ENCODE data around the gene FOXP1. TPM values are rescaled to one million over a fixed set of nuclear protein-coding genes. Genes with fewer than 3 reads are reported as not detected.

FOXP1 gene
- total RNA-seq, 1 experiment from 2014 or later = 24.7 TPM

GRCh38 chr3:71378509-71378908 is 205.0 kb downstream of the FOXP1 start:
- Histone ChIP-seq H3K4me3 (ENCODE audit: insufficient read depth, low read depth, low read length) (no peak overlapping the region), H3K36me3 (replicated peaks; ENCODE audit: control insufficient read depth, insufficient read depth, low read length) (no peaks in the 10 kb centered on the region), H3K27me3 (ENCODE audit: control insufficient read depth, insufficient read depth, low read length) (no peaks in the 10 kb centered on the region)
- DNase-seq = no peak

- DNase-seq = no peak
- H3K27me3 ChIP-seq (ENCODE audit: control insufficient read depth, insufficient read depth, low read length) = no peaks in the 10 kb centered on the region
- H3K36me3 ChIP-seq (replicated peaks; ENCODE audit: control insufficient read depth, insufficient read depth, low read length) = no peaks in the 10 kb centered on the region
- no peak overlapping the region for H3K4me3 ChIP-seq (ENCODE audit: insufficient read depth, low read depth, low read length)
These were observed 206.6 kb downstream of the FOXP1 start for GRCh38 chr3:71376911-71377310.

GRCh38 chr3:71376503-71376902 is 207.0 kb downstream of the FOXP1 start:
- H3K36me3 ChIP-seq (replicated peaks; ENCODE audit: control insufficient read depth, insufficient read depth, low read length) = no peaks in the 10 kb centered on the region
- no peaks in the 10 kb centered on the region for H3K27me3 ChIP-seq (ENCODE audit: control insufficient read depth, insufficient read depth, low read length)
- no peak overlapping the region for H3K4me3 ChIP-seq (ENCODE audit: insufficient read depth, low read depth, low read length)
- DNase-seq = no peak

- no peak for DNase-seq
- H3K4me3 ChIP-seq (ENCODE audit: insufficient read depth, low read depth, low read length) = no peak overlapping the region
- H3K27me3 ChIP-seq (ENCODE audit: control insufficient read depth, insufficient read depth, low read length) = no peaks in the 10 kb centered on the region
- no peaks in the 10 kb centered on the region for H3K36me3 ChIP-seq (replicated peaks; ENCODE audit: control insufficient read depth, insufficient read depth, low read length)
These were observed 208.9 kb downstream of the FOXP1 start for GRCh38 chr3:71374582-71374981.

- H3K4me3 ChIP-seq (ENCODE audit: insufficient read depth, low read depth, low read length) = no peak overlapping the region
- no peaks in the 10 kb centered on the region for H3K36me3 ChIP-seq (replicated peaks; ENCODE audit: control insufficient read depth, insufficient read depth, low read length)
- H3K27me3 ChIP-seq (ENCODE audit: control insufficient read depth, insufficient read depth, low read length) = no peaks in the 10 kb centered on the region
- DNase-seq = no peak
These were observed 210.5 kb downstream of the FOXP1 start for GRCh38 chr3:71372911-71373637.

- Histone ChIP-seq H3K4me3 (ENCODE audit: insufficient read depth, low read depth, low read length) (no peak overlapping the region), H3K27me3 (ENCODE audit: control insufficient read depth, insufficient read depth, low read length) (no peaks in the 10 kb centered on the region), H3K36me3 (replicated peaks; ENCODE audit: control insufficient read depth, insufficient read depth, low read length) (no peaks in the 10 kb centered on the region)
- DNase-seq = no peak
These were observed 211.2 kb downstream of the FOXP1 start for GRCh38 chr3:71372241-71372768.

GRCh38 chr3:71371282-71371681 is 212.2 kb downstream of the FOXP1 start:
- Histone ChIP-seq H3K36me3 (replicated peaks; ENCODE audit: control insufficient read depth, insufficient read depth, low read length) (no peaks in the 10 kb centered on the region), H3K4me3 (ENCODE audit: insufficient read depth, low read depth, low read length) (no peak overlapping the region), H3K27me3 (ENCODE audit: control insufficient read depth, insufficient read depth, low read length) (no peaks in the 10 kb centered on the region)
- DNase-seq = no peak

- no peak for DNase-seq
- Histone ChIP-seq H3K4me3 (ENCODE audit: insufficient read depth, low read depth, low read length) (no peak overlapping the region), H3K27me3 (ENCODE audit: control insufficient read depth, insufficient read depth, low read length) (no peaks in the 10 kb centered on the region), H3K36me3 (replicated peaks; ENCODE audit: control insufficient read depth, insufficient read depth, low read length) (no peaks in the 10 kb centered on the region)
These were observed 213.1 kb downstream of the FOXP1 start for GRCh38 chr3:71370467-71370866.

- DNase-seq = no peak
- Histone ChIP-seq H3K4me3 (ENCODE audit: insufficient read depth, low read depth, low read length) (no peak overlapping the region), H3K36me3 (replicated peaks; ENCODE audit: control insufficient read depth, insufficient read depth, low read length) (no peaks in the 10 kb centered on the region), H3K27me3 (ENCODE audit: control insufficient read depth, insufficient read depth, low read length) (no peaks in the 10 kb centered on the region)
These were observed 213.7 kb downstream of the FOXP1 start for GRCh38 chr3:71369701-71370391.

- no peaks in the 10 kb centered on the region for H3K27me3 ChIP-seq (ENCODE audit: control insufficient read depth, insufficient read depth, low read length)
- H3K36me3 ChIP-seq (replicated peaks; ENCODE audit: control insufficient read depth, insufficient read depth, low read length) = no peaks in the 10 kb centered on the region
- DNase-seq = no peak
These were observed 216.4 kb downstream of the FOXP1 start for GRCh38 chr3:71366988-71367604.

GRCh38 chr3:71361334-71361890 is 222.1 kb downstream of the FOXP1 start:
- DNase-seq = no peak
- H3K36me3 ChIP-seq (replicated peaks; ENCODE audit: control insufficient read depth, insufficient read depth, low read length) = no peaks in the 10 kb centered on the region
- no peak overlapping the region for H3K4me3 ChIP-seq (ENCODE audit: insufficient read depth, low read depth, low read length)
- H3K27me3 ChIP-seq (ENCODE audit: control insufficient read depth, insufficient read depth, low read length) = no peaks in the 10 kb centered on the region

More at GRCh38 chr3:71366988-71367604, 216.4 kb downstream of the FOXP1 start:
- H3K4me3 ChIP-seq (ENCODE audit: insufficient read depth, low read depth, low read length) = no peak overlapping the region

- H3K36me3 ChIP-seq (replicated peaks; ENCODE audit: control insufficient read depth, insufficient read depth, low read length) = no peaks in the 10 kb centered on the region
- no peak overlapping the region for H3K4me3 ChIP-seq (ENCODE audit: insufficient read depth, low read depth, low read length)
- no peaks in the 10 kb centered on the region for H3K27me3 ChIP-seq (ENCODE audit: control insufficient read depth, insufficient read depth, low read length)
- DNase-seq = no peak
These were observed 222.8 kb downstream of the FOXP1 start for GRCh38 chr3:71360764-71361163.

- H3K27me3 ChIP-seq (ENCODE audit: control insufficient read depth, insufficient read depth, low read length) = no peaks in the 10 kb centered on the region
- H3K4me3 ChIP-seq (ENCODE audit: insufficient read depth, low read depth, low read length) = no peak overlapping the region
- H3K36me3 ChIP-seq (replicated peaks; ENCODE audit: control insufficient read depth, insufficient read depth, low read length) = no peaks in the 10 kb centered on the region
- no peak for DNase-seq
These were observed 223.3 kb downstream of the FOXP1 start for GRCh38 chr3:71360180-71360579.

GRCh38 chr3:71358243-71358642 is 225.3 kb downstream of the FOXP1 start:
- no peaks in the 10 kb centered on the region for H3K36me3 ChIP-seq (replicated peaks; ENCODE audit: control insufficient read depth, insufficient read depth, low read length)

More at GRCh38 chr3:71358243-71358642, 225.3 kb downstream of the FOXP1 start:
- H3K4me3 ChIP-seq (ENCODE audit: insufficient read depth, low read depth, low read length) = no peak overlapping the region
- no peak for DNase-seq
- no peaks in the 10 kb centered on the region for H3K27me3 ChIP-seq (ENCODE audit: control insufficient read depth, insufficient read depth, low read length)

All from H7 (cell line).